Suppressor macrophage (primary cell): ENCODE results near the gene RABGGTA.
"Not testable (repeated sequence)": the region's sequence is repeated elsewhere in the genome, so short reads cannot be mapped to it uniquely, and the experiment has no call there.

Source experiments
- DNase-seq, 4 experiments: peaks; one replicate each; pipeline ENCODE4 v3.0.0-alpha.2; 2020 to 2022

RABGGTA gene

GRCh38 chr14:24260026-24260779 lies 11.2 kb downstream of the RABGGTA start:
- DNase-seq, result no peak

- DNase-seq, result no peak
Measured at GRCh38 chr14:24259282-24260025, 11.9 kb downstream of the RABGGTA start.

GRCh38 chr14:24258548-24259265 lies 12.7 kb downstream of the RABGGTA start:
- no peak for DNase-seq

GRCh38 chr14:24258119-24258518 lies 13.3 kb downstream of the RABGGTA start:
- no peak for DNase-seq

- no peak for DNase-seq
Measured at GRCh38 chr14:24256960-24257359, 14.4 kb downstream of the RABGGTA start.

- DNase-seq, result no peak
Measured at GRCh38 chr14:24255931-24256711, 15.3 kb downstream of the RABGGTA start.

GRCh38 chr14:24255438-24255837 lies 16.0 kb downstream of the RABGGTA start:
- DNase-seq, result no peak

GRCh38 chr14:24254630-24255392 lies 16.6 kb downstream of the RABGGTA start:
- DNase-seq, result no peak

GRCh38 chr14:24253936-24254335 lies 17.5 kb downstream of the RABGGTA start:
- DNase-seq, result no peak

- no peak for DNase-seq
Measured at GRCh38 chr14:24252289-24253124, 18.9 kb downstream of the RABGGTA start.

GRCh38 chr14:24251880-24252288 lies 19.5 kb downstream of the RABGGTA start:
- no peak for DNase-seq

- DNase-seq, result no peak
Measured at GRCh38 chr14:24250354-24250753, 21.0 kb downstream of the RABGGTA start.

GRCh38 chr14:24249230-24250021 lies 22.0 kb downstream of the RABGGTA start:
- no peak for DNase-seq

GRCh38 chr14:24247422-24247821 lies 24.0 kb downstream of the RABGGTA start:
- no peak for DNase-seq

- peak in 2 of 4 experiments; percentile 8 to 24 for DNase-seq
Measured at GRCh38 chr14:24246765-24247212, 24.6 kb downstream of the RABGGTA start.

GRCh38 chr14:24245350-24245749 lies 26.0 kb downstream of the RABGGTA start:
- DNase-seq, result not testable (repeated sequence)

- peak in 3 of 4 experiments; percentile 58 to 69 (median 68) for DNase-seq
Measured at GRCh38 chr14:24243336-24243836, 28.0 kb downstream of the RABGGTA start.

GRCh38 chr14:24241829-24242443 lies 29.5 kb downstream of the RABGGTA start:
- DNase-seq, result peak; percentile 92 to 97 (median 96)
